ENCODE data around the gene NEDD4L.

The NEDD4L gene

DNA sequence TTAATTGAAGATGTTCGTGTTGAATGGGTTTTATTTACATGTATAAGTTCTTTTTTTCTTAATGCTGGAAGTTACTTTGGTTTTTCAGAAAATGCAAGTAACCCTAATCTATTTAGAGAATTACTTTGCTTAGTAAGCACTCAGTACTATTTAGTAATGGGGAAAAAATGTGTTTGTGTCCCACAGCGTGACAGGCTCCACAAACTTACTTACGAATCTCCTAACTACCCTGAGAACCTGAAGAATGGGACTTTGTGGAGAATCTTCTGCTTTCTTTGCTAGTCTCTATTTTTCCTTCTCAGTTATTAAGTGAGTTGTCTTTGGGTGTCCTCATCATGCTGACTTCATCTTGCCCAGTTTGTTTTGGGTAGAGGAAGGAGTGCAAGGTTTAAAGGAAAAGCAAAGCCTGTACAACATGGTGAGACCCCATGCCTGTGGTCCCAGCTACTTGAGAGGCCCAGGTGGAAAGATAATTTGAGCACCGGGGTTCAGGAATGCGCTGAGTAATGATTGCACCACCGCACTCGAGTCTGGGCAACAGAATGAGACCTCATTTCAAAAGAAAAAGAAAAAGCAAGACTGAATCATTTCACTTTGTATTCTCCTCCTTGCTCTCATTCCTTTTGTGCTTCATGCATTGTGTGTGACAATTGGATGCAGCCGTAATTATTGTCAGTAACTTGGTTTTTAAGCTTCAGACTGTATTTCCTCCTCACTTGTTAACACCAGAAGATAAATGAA lies 10.2 kb downstream of the NEDD4L start:
- DNase-seq: no peak

DNA sequence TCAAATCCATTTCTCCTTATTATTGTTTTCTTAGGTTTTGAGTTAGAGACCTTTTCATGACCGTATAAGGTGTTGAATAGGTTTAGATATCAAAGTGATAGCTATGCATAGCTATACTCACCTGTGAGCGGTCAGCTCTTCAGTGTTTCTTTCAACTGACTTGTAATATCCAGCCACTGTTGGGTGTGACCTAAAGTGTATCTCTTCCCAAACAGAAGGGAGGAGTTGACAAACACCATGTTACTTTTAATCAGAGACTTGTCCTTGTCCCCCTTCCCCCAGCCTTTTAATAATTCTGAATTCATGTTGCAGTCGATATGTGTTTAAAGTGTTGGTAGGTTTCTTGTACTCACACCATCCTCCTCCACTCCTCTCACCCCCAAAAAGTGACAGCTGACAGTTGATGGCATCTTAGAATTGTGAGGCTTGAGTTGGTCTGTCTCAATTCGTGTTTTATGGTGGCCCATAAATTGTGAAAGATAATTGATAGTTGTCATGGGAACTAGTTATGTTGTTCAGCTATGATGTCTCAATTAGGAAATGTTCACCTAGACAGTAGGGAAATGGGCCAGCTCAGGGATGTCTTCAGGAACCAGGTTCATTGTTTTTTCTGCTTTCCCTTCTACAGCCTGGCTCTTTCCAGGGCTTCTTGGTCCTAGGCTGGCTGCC lies 12.0 kb downstream of the NEDD4L start:
- no peak for DNase-seq

DNA sequence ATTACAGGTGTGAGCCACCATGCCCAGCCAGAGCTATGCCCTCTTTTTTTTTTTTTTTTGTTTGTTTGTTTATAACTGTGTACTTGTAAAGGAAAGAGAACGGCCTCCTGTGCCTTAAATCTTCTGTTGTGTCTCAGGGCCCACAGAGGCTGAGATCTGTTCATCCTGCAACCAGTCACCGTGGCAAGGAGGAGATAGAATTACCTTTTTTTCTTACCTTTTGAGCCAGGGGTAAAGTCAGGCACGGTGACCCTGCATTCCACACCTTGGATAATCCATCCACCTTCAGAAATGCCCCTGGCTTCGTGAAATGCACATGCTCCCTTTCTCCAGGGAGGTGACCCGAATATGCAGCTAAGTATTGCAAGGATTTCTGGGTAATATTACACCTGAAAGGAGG lies 12.8 kb downstream of the NEDD4L start:
- no peak for DNase-seq

DNA sequence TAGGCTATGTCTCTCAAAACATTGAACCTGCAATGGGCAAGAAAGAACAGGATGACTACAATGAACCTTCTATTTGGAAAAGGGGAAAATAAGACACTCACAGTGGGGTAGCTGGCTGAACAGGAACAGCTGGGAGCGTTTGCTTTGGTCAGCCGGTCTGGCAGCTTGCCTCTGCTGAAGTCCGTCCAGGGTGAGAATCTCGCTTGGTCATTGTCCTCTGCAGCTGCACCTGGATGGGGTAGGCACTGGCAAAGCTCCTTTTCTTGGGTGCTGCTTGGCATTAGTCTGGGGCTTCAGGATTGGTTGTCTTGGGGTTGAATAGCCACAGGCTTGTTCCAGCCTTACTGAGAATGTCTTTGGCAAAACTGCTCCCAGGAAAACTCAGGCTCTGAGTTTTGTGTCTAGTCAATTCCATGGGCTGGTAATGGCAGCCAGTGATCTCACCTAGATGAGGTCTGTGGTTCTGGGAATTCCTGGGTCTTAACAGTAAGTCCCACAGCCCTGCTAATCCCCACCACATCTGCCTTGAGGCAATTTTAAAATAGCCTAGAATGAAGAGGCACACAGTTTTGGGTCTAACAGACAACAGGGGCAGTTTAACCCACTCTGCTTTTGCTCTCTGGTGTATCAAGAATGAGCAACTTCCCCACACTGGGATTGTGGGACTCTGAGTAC lies 13.4 kb downstream of the NEDD4L start:
- peak; percentile 39 for DNase-seq

DNA sequence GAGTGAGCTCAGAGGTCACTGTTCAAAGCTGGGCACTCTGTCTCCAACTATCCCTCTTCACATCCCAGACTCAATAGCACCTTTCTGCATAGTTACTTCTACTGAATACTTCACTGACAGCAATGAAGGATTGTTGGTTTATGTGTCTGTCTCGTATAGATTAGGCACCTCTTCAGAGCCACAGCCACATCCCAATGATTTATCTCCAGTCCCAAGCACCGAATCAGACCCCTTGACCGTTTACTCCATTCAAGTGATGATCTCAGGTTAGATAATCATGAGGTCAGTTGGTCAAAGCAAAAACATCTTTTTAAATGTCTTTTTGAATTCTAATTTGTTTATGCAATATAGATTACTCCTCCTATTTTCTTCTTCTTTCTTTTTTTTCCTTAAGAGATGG lies 14.7 kb downstream of the NEDD4L start:
- DNase-seq: peak; percentile 73

DNA sequence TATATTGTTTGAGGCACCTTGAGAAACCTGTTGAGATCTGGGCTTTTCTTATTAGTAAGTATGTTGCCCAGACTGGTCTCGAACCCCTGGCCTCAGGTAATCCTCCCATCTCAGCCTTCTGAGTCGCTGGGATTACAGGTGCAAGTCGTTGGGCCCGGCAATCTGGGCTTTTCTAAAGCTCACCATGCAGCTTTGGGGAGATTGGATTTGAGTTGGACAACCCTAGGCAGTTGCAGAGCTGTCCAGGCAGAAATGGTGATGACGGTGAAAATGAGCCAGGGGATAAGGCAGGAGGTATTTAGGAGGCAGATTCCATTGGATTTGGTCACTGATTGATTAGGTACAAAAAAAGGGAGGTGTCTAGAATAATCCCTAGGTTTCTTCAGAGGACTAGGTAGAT lies 16.2 kb downstream of the NEDD4L start:
- no peak for DNase-seq

DNA sequence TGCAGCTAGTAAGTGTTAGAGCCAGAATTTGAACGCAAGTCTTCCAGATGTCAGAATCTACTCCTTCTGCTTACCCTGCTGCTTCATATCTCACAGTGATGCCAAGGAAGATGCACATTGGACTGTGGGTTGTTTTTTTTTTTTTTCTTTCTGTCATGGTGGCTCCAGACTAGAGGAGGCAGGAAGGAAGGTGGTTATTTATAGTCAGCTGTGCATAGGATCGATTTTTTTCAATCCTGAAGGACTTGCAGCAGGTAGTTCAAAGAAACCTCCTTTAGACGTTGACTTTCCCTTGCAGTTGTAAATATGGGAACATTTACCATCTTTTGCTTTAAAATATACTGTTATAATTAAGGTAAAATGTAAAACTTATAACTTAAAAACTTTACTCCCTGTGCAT lies 17.3 kb downstream of the NEDD4L start:
- no peak for DNase-seq

DNA sequence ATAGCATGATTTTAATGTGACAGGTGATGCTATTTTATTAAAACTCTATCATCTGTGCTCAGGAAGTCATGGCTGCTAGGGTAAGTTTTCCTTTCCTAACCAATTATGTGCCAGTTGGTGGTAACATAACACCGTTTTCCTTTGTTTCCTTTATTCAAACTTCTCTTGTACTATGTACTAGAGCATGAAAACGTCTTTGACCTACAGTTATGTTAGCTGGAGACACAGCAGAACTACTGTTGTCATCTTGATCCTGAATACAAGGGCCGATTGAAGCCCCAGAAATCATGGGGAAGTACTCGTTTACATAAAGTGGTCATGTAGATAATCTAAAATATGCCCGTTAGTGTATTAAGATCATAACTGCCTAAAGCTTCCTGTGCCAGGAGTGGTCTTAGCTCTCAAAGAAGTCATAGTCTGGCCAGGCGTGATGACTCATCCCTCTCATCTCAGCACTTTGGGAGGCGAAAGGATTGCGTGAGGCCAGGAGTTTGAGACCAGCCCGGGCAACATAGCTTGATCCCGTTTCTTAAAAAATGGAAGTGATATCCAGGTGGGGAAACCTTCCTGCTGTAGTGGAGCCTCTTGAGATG lies 20.5 kb downstream of the NEDD4L start:
- peak; percentile 35 for DNase-seq

DNA sequence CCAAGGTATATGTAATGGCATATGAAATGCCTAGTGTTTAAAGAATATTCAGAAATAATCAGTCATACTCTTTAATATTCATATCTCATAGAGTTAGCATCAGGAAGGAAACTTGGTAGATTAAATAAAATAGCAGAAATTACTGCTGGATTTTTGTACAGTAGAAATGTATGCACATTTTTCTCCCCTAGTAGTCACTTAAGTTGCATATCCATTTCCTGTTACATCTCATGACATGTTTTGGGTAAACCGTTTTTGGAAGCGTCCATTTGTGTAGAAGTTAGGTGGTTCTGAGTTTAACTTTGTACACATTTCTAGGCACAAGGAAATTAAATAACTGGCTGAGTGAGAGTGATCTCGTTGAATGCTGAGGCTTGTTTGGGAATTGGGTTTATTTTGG lies 21.9 kb downstream of the NEDD4L start:
- no peak for DNase-seq

DNA sequence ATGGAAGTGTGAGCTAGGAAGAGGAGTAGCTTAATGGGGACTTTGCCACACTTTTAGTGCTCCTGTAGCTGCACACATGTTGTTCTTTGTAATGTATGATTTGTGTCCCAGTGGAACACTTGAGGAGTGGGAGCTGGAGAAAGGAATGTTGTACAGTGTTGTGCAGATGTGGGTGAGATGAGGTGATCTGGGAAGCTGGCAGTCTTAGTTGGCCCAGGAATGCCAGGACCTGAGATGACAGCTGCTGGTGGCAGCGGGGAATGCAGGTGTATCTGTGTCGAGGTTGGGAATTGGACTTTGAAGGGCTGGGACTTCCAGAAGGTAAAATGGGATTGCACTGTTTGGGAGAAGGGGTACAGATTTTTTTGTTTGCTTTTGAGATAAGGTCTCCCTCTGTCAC lies 23.6 kb downstream of the NEDD4L start:
- DNase-seq: peak; percentile 21

DNA sequence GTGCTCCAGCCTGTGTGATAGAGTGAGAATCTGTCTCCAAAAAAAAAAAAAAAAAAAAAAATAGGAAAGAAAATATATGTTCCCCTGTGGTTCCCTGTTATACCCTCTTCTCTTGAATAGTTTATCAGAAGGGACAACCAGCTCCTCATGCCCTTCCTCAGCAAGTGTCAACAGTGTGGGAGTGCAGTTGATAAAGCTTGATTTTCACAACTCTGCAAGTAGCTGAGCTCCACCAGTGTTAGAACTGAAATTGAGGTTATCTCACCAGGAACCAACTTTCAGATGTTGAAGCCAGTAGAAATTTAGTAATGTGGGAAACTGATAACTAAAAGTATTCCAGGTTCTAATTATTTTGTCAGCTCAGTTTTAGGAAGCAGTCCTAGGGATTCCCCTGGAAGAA lies 25.1 kb downstream of the NEDD4L start:
- no peak for DNase-seq

DNA sequence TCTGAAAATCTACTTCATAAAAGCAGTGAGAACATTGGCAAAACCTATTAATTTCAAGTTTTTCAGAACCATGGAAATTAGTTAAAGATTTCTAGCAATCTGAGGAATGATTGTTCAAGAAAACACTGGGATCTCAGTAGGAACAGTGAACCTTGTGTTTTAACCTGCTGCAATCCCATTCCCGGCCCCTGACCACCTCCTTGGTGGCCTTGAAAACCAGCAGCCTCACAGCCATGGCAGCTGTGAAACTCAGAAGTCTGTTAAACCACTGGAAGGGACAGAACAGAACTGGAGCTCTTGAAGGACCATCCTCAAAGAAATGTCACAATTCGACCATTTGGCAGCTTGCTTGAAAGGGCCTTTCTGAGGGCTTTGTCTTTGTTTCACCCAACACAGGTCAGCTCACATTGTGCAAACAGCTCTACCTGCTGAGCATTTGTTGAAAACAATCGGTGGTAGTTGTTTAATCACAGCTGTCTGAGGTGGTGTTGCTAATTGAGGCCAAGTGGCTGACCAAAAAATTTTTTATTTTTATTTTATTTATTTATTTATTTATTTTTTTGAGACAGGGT lies 25.8 kb downstream of the NEDD4L start:
- no peak for DNase-seq

DNA sequence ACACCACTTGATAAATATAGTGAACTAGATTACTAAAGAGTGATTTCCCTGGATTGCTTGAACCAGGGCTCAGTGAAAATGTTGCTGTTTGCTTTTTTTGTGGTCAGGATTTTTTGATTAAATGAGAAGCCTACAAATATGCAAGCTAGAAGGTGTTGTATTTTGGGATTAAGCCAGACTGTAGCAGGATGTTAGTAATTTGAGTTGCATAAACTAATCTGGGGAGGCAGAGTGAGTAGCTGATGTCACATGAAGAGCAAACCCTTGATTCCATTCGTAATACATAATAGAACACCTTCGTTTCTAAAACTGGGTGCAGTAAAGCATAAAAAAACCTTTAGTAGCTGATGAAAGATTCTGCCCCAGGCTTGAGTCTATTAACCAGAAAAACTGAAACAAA lies 32.0 kb downstream of the NEDD4L start:
- no peak for DNase-seq

DNA sequence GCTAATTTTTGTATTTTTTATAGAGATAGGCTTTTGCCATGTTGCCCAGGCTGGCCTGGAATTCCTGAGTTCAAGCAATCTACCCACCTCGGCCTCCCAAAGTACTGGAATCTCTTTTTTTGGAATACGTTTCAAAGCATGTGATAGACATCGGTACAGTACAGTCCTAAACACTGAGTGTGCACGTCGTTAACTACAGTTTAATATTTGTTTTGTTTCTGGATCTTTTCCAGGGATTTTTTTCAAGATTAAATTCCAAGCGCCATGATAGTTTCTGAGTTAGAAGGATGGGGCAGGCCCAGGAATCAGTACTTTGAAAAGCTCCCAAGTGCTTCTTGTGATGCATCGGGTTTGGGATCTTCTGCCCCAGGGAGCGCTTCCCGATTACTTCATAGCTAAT lies 33.3 kb downstream of the NEDD4L start:
- no peak for DNase-seq

DNA sequence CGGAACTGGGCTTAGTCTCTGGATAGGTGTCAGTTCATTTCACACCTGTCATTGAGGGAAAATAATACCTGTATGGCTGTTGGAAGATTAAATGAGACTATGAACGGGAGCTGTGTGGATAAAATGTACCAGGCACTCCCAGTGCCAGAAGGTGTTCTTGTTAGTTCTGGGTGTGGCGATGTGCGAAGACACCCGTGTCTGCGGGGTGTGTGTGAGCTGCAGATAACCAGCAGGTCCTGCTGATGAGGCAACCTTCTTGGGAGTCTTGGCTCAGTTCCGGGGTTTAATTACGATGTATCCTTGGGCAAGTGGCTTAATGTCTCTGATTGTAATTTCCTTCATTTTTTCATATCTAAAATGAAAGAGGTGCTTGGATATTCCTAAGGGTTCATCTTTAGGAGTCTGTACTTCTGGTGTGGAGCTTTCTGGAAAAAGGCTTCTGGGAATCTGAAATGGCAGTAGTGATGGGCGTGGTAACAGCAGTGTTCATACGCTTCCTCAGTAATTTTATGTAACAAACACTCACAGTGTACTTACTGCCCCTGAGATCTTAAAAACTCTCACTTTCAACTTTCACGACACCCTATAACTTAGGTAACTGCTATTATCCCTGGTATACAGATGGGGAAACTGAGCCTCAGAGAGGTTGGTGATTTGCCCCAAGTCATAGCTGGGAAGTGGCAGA lies 35.0 kb downstream of the NEDD4L start:
- no peak for DNase-seq

DNA sequence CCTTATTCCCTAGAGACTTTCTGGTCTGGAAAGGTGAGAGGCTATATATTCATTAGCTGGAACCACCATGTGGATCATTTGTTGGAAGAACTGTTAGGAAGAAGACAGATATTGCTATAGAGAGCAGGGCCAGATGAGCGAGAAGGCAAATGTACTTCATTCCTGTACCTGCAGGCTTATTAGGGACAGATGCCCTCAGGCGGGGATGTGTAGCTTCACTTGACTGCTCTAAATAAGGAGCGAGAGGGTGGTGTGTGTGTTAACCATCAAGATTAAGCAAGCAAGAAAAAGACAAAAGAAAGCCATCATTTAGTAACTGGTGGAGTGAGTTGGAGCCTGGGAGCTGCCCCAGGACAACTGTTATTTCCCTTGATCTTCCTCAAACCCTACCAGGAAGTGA lies 36.4 kb downstream of the NEDD4L start:
- DNase-seq: peak; percentile 22

DNA sequence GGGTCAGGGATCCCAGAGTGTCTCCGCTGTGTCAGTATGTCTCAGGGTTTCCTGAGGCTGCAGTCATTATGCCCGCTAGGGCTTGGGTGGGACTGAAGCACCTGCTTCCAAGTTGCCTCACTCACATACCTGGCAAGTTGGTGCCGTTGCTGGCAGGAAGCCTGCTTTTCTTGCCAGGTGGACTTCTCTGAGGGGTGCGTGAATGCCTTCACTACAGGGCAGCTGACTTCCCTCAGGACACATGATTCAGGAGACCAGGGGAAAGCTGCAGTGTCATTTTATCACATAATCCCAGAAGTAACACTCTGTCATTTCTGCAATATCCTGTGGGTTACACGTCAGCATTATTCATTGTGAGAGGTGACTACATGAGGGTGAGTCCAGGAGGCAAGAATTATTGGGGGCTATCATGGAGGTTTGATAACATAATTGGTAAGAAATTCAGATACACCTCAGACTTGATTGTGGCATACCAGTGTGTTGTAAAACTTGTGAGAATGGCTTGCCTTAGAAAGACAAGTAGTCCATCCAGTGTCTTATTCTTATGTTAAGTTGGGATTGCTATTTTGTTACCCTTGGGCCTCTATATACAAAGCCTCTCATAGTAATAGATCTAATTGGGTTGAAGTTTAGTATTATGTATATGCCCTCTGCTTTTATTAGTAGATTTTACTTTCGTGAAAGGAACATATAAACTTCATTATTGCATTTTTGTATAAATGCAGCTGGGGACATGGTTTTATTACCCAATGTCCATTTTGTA lies 44.1 kb downstream of the NEDD4L start:
- DNase-seq: peak; percentile 77

DNA sequence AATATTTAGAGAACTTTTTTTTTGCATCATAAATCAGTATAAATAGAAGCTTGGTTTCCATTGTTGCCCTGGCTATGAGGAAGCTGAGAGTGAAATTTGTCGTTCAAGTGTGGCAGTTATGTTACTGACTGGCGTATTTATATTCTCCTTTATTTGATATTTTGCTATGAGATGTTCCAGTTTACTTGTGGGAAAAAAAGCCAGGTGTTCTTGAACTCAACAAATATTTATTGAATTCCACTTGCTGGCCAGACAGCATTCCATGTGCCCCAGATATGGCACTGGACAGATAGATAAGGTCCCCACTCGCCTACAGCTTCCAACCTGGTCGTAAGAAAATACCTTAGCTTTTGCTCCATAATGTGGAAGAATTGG lies 44.7 kb downstream of the NEDD4L start:
- DNase-seq: peak; percentile 80

DNA sequence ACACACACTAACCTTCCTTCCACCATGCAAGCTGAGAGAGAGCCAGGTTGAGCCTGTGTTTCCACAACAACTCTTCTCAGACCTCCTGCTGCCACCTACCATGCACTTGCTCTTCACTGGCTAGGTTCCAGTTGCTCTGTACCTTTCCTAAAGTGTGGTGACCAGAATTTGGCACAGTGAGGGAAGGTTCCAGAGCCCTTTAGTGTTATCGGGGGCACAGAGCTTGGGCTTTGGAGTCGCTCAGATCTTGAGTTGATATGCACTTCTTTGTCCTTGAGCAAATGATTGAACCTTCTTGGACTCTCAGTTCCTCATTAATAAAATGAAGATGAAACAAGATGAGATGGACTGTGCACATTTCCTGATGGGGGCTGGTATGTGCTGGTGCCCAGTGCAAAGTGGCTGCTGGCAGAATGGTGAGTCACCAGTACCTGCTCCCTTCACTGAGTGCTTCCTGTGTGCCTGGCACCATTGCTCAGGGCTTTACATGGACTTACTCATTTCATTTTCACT lies 47.1 kb downstream of the NEDD4L start:
- DNase-seq: peak; percentile 94

DNA sequence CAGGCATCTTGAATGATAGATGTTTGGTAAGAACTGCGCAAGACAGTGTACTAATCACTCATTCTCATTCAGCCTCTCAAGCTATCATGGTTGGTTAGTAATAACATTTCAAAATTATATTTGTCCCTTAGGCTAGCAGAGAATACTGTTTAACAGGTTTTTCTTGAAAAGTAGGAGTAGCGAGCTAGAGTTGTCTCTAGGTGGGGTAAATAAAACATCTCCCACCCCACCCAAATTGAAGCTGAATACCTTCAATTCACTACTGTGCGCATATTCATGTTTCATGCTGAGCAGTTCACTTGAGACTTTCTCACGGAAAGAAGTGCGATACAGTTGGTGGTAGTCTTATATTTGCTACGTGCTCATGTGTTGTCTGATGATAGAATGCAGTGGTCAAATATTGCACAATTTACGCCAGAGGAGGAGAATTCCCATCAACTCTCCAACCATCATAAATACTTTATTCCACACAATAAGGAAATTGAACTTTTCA lies 49.3 kb downstream of the NEDD4L start:
- no peak for DNase-seq

DNA sequence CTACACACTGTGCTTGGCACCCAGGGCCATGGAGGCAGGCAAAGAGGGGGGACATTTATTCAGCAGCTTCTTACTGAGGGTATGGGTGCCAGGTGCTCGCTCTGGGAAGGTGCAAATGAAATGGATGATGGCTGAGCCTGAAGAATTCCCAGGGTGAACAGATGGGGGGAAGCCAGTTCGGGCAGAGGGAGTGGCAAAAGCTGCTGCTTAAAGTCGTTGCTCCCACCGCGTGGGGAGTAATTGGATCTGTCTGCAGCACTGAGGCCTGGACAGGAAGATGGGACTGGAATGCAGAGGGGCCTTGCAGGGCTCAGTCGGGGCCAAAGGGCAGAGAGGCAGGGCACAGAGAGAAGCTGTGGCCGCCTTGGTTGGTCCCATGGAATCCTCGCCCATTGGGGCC lies 51.2 kb downstream of the NEDD4L start:
- no peak for DNase-seq

DNA sequence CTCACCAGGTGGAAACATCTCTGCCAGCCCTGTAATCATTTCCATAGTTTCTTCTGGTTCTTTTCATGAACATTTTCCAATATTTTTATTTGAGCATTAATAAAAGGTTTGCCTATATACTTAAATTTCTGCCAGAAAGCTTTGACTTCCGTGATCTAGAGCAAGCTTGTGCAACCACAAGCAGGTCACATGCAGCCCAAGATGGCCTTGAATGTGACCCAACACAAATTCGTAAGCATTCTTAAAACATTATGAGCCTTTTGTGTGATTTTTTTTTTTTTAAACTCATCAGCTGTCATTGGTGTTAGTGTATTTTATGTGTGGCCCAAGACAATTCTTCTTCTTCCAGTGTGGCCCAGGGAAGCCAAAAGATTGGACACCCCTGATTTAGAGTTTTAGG lies 51.6 kb downstream of the NEDD4L start:
- no peak for DNase-seq

All from DMS53 (cell line).